GM19099 (cell line): ENCODE measurements around the gene ARSG.

Source experiments
- POLR2A ChIP-seq: IDR thresholded peaks from 3 replicates; pipeline ENCODE4 v1.6.1; 2011; ENCODE audit warnings: low read depth; ENCODE audit not compliant: insufficient read length; ENCODE audit errors: extremely low read depth

ARSG gene

GRCh38 chr17:68289936-68290267 is 1.4 kb upstream of the ARSG start:
- peak; percentile 16 for TF ChIP-seq POLR2A

GRCh38 chr17:68290268-68290954 is 884 bp upstream of the ARSG start:
- TF ChIP-seq POLR2A: peak; percentile 5

GRCh38 chr17:68291836-68292688 is 767 bp downstream of the ARSG start:
- peak; percentile 93 for TF ChIP-seq POLR2A

GRCh38 chr17:68292689-68293040 is 1.4 kb downstream of the ARSG start:
- no peak for TF ChIP-seq POLR2A

- TF ChIP-seq POLR2A: no peak
These were observed 2.3 kb downstream of the ARSG start for GRCh38 chr17:68293490-68294195.

DNA sequence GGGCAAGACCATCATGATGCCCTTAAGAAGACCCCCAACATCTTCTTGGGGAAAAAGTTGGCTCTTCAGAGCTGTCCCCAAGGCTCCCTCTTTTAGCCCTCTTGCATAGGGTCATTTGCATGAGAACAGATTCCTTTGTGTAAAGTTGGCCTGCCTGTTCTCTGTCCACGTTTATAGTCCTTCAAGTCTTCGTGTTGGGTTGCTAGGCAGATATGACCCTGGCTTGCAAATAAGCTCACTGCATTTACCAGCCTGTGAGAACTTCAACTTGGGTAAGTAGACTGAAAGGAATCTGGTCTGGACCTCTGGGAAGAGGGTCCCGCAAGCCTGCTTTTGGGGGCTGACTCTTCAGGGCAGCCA is 2.9 kb downstream of the ARSG start:
- TF ChIP-seq POLR2A: no peak

DNA sequence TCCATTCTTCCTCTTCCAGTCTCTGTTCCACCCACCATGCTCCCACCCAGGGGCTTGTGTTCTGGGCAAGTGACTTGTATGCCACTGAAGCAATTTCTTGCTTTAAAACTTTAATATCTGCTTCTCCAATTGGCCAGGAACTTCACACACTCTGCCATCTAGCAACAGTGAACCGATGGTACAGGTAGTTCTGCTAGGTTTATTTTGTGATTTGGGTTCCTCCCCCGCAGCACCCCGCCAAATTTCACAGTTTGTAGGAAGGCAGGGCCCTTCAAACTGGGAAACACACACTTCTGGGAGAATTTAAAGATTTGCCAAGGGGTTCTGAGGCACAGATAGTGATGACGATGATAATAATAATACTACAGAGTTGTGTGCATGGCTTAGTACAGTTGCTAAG is 3.3 kb downstream of the ARSG start:
- no peak for TF ChIP-seq POLR2A

DNA sequence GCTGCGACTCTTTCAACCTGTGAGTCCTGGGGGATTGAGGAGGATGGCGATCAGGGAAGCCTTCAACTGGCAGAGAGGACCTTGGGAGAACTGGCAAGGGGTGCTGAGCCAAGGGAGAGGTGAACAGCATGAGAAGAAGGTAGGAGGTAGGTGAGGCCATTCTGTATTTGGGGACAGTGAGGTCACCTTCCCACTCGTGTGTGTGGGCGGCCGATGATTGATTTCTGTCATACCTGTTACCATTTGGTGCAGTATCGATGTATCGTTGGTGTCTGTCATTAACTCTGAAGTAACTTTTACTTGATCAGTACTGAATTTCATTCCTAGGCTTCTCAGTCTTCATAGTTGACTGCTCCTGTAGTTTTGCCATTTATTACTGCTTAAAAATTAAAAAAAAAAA is 3.8 kb downstream of the ARSG start:
- TF ChIP-seq POLR2A: no peak

DNA sequence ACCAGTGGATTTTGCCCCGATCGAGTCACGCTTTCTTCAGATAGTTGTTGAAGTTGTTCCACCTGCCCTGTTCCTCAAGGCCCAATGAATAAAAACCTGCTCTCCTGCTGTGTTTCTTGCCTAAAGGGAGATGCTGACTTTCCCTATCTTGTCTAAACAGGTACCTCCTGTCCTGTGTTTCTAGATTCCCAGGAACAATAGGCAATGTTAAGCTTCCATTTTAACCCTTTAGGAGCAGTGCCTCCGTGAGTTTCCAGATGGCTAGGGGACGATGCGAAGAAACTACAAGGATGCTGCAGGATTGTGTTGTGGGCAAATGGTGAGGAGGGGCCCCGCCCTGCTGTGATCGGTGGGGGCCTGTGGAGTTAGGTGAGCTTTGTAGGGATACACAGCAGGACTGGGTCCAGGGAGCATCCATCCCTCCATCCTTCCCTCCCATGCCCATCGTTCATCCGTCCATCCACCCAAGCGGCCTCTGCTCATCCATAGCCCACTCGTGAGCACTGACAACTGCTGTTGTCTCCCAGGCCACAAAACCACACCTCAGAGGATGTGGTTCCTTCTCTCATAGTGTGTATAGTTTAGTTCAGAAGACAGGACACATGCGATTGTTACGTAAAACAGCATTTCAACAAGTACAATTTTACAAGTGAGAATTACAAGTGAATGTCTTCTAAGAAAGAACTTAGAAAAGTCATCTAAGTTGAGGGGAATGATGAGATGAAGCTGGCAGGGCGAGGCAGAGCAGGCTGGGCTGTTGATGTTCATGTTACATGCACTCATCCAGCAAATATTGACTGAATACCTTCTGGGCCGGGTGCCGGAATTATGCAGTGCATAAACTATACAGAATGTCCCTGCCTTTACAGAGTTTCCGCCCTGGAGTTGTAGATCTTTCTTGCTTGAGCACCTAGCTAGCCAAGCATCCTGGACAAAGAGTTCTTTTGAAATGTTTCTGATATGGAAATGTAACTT is 5.2 kb downstream of the ARSG start:
- TF ChIP-seq POLR2A: no peak

DNA sequence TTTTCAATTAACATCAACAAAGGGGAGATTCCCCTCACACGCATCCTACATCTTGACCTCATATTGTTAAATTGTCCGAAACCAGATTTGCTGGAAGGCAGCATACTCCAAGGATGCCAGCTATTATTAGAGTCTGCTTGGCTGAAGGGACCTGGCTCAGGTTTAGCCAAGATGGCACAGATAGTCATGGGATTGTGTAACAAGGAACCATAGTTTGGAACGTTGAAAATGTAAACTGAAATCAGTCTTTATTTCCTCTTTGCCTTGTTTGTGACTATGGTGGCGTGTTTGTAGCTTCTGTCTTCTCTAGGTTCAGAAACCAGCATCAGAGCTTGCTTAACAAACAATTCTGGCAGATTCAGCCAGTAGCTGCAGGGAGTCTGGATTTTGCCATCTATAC is 5.9 kb downstream of the ARSG start:
- TF ChIP-seq POLR2A: no peak

GRCh38 chr17:68298601-68299000 is 7.3 kb downstream of the ARSG start:
- TF ChIP-seq POLR2A: no peak

GRCh38 chr17:68299817-68300216 is 8.5 kb downstream of the ARSG start:
- TF ChIP-seq POLR2A: no peak

GRCh38 chr17:68301438-68301959 is 10.2 kb downstream of the ARSG start:
- no peak for TF ChIP-seq POLR2A

GRCh38 chr17:68302066-68302564 is 10.8 kb downstream of the ARSG start:
- no peak for TF ChIP-seq POLR2A
